ENCODE data around the gene WDFY2. TPM values are rescaled to one million over a fixed set of nuclear protein-coding genes. Genes with fewer than 3 reads are reported as not detected.
A peak's percentile ranks its signal among the peaks of the same experiment; 100 is the strongest.

WDFY2 gene
- total and polyA plus RNA-seq, 4 donors: 9.8 to 15.7 (median 14.3) TPM

GRCh38 chr13:51726446-51727193 lies 142.4 kb downstream of the WDFY2 start:
- WGBS (ENCODE audit: insufficient coverage): 83% methylated on average over 1 of the region's 3 CpGs

GRCh38 chr13:51727634-51728274 lies 143.5 kb downstream of the WDFY2 start:
- H3K4me3 ChIP-seq (ENCODE audit: low read depth, low read length): no peak overlapping the region
- H3K9me3 ChIP-seq (ENCODE audit: control insufficient read depth, insufficient read depth, low read length): no peaks in the 10 kb centered on the region
- no peak for DNase-seq (ENCODE audit: low read depth in 4 of 6, low spot score in 6 of 6)
- H3K36me3 ChIP-seq (ENCODE audit: control insufficient read depth, insufficient read depth, low read length): peaks cover 2% of the 10 kb centered on the region
- peaks cover 6% of the 10 kb centered on the region for H3K4me1 ChIP-seq (ENCODE audit: control insufficient read depth, insufficient read depth, low read length)
- H3K27ac ChIP-seq (ENCODE audit: low read depth, low read length): no peak overlapping the region
- no peaks in the 10 kb centered on the region for H3K27me3 ChIP-seq (ENCODE audit: control insufficient read depth, insufficient read depth, low read length)
- WGBS (ENCODE audit: insufficient coverage): 100% methylated on average over 2 of the region's 8 CpGs

More at GRCh38 chr13:51726446-51727193, 142.4 kb downstream of the WDFY2 start:
- no peaks in the 10 kb centered on the region for H3K9me3 ChIP-seq (ENCODE audit: control insufficient read depth, insufficient read depth, low read length)
- H3K4me1 ChIP-seq (ENCODE audit: control insufficient read depth, insufficient read depth, low read length): peaks cover 6% of the 10 kb centered on the region
- no peak overlapping the region for H3K4me3 ChIP-seq (ENCODE audit: low read depth, low read length)
- H3K27ac ChIP-seq (ENCODE audit: low read depth, low read length): no peak overlapping the region
- no peaks in the 10 kb centered on the region for H3K27me3 ChIP-seq (ENCODE audit: control insufficient read depth, insufficient read depth, low read length)
- DNase-seq (ENCODE audit: low read depth in 4 of 6, low spot score in 6 of 6): no peak
- H3K36me3 ChIP-seq (ENCODE audit: control insufficient read depth, insufficient read depth, low read length): peaks cover 2% of the 10 kb centered on the region

GRCh38 chr13:51728275-51728673 lies 144.0 kb downstream of the WDFY2 start:
- no peak for DNase-seq (ENCODE audit: low read depth in 4 of 6, low spot score in 6 of 6)
- H3K4me1 ChIP-seq (ENCODE audit: control insufficient read depth, insufficient read depth, low read length): peaks cover 10% of the 10 kb centered on the region
- H3K36me3 ChIP-seq (ENCODE audit: control insufficient read depth, insufficient read depth, low read length): peaks cover 2% of the 10 kb centered on the region
- H3K27me3 ChIP-seq (ENCODE audit: control insufficient read depth, insufficient read depth, low read length): no peaks in the 10 kb centered on the region
- H3K9me3 ChIP-seq (ENCODE audit: control insufficient read depth, insufficient read depth, low read length): no peaks in the 10 kb centered on the region
- H3K27ac ChIP-seq (ENCODE audit: low read depth, low read length): no peak overlapping the region
- WGBS (ENCODE audit: insufficient coverage): no CpG with 5 or more reads among the region's 4 CpGs
- no peak overlapping the region for H3K4me3 ChIP-seq (ENCODE audit: low read depth, low read length)

GRCh38 chr13:51728972-51729371 lies 144.7 kb downstream of the WDFY2 start:
- Histone ChIP-seq H3K27me3 (ENCODE audit: control insufficient read depth, insufficient read depth, low read length) (no peaks in the 10 kb centered on the region), H3K4me1 (ENCODE audit: control insufficient read depth, insufficient read depth, low read length) (peaks cover 10% of the 10 kb centered on the region), H3K4me3 (ENCODE audit: low read depth, low read length) (no peak overlapping the region), H3K36me3 (ENCODE audit: control insufficient read depth, insufficient read depth, low read length) (peaks cover 2% of the 10 kb centered on the region), H3K9me3 (ENCODE audit: control insufficient read depth, insufficient read depth, low read length) (no peaks in the 10 kb centered on the region), H3K27ac (ENCODE audit: low read depth, low read length) (no peak overlapping the region)
- DNase-seq (ENCODE audit: low read depth in 4 of 6, low spot score in 6 of 6): no peak
- WGBS (ENCODE audit: insufficient coverage): 94% methylated on average over 10 of the region's 10 CpGs

- peaks cover 10% of the 10 kb centered on the region for H3K4me1 ChIP-seq (ENCODE audit: control insufficient read depth, insufficient read depth, low read length)
- no peaks in the 10 kb centered on the region for H3K9me3 ChIP-seq (ENCODE audit: control insufficient read depth, insufficient read depth, low read length)
- no peaks in the 10 kb centered on the region for H3K27me3 ChIP-seq (ENCODE audit: control insufficient read depth, insufficient read depth, low read length)
- no peak overlapping the region for H3K27ac ChIP-seq (ENCODE audit: low read depth, low read length)
- no peak for DNase-seq (ENCODE audit: low read depth in 4 of 6, low spot score in 6 of 6)
- 70% methylated on average over 9 of the region's 11 CpGs for WGBS (ENCODE audit: insufficient coverage)
- peaks cover 2% of the 10 kb centered on the region for H3K36me3 ChIP-seq (ENCODE audit: control insufficient read depth, insufficient read depth, low read length)
- H3K4me3 ChIP-seq (ENCODE audit: low read depth, low read length): no peak overlapping the region
These were observed 145.7 kb downstream of the WDFY2 start for GRCh38 chr13:51729866-51730553.

- no peak for DNase-seq (ENCODE audit: low read depth in 4 of 6, low spot score in 6 of 6)
- H3K36me3 ChIP-seq (ENCODE audit: control insufficient read depth, insufficient read depth, low read length): peaks cover 2% of the 10 kb centered on the region
- peaks cover 10% of the 10 kb centered on the region for H3K4me1 ChIP-seq (ENCODE audit: control insufficient read depth, insufficient read depth, low read length)
- H3K4me3 ChIP-seq (ENCODE audit: low read depth, low read length): no peak overlapping the region
- no peaks in the 10 kb centered on the region for H3K9me3 ChIP-seq (ENCODE audit: control insufficient read depth, insufficient read depth, low read length)
- 100% methylated on average over 1 of the region's 1 CpG for WGBS (ENCODE audit: insufficient coverage)
- no peak overlapping the region for H3K27ac ChIP-seq (ENCODE audit: low read depth, low read length)
- no peaks in the 10 kb centered on the region for H3K27me3 ChIP-seq (ENCODE audit: control insufficient read depth, insufficient read depth, low read length)
These were observed 146.7 kb downstream of the WDFY2 start for GRCh38 chr13:51730927-51731326.

- Histone ChIP-seq H3K27me3 (ENCODE audit: control insufficient read depth, insufficient read depth, low read length) (no peaks in the 10 kb centered on the region), H3K27ac (ENCODE audit: low read depth, low read length) (no peak overlapping the region), H3K4me1 (ENCODE audit: control insufficient read depth, insufficient read depth, low read length) (peaks cover 10% of the 10 kb centered on the region), H3K4me3 (ENCODE audit: low read depth, low read length) (no peak overlapping the region), H3K9me3 (ENCODE audit: control insufficient read depth, insufficient read depth, low read length) (no peaks in the 10 kb centered on the region), H3K36me3 (ENCODE audit: control insufficient read depth, insufficient read depth, low read length) (peaks cover 2% of the 10 kb centered on the region)
- peak in 1 of 6 donors; percentile 55 for DNase-seq (ENCODE audit: low read depth in 4 of 6, low spot score in 6 of 6)
- 60% methylated on average over 1 of the region's 4 CpGs for WGBS (ENCODE audit: insufficient coverage)
These were observed 147.5 kb downstream of the WDFY2 start for GRCh38 chr13:51731759-51732158.

- peak in 3 of 6 donors; percentile 20 to 54 (median 50) for DNase-seq (ENCODE audit: low read depth in 4 of 6, low spot score in 6 of 6)
- WGBS (ENCODE audit: insufficient coverage): 42% methylated on average over 2 of the region's 3 CpGs
- peak overlapping the region; percentile 29 for H3K27ac ChIP-seq (ENCODE audit: low read depth, low read length)
These were observed 149.4 kb downstream of the WDFY2 start for GRCh38 chr13:51733374-51734298.

GRCh38 chr13:51734786-51735185 lies 150.5 kb downstream of the WDFY2 start:
- 86% methylated on average over 2 of the region's 2 CpGs for WGBS (ENCODE audit: insufficient coverage)

More at GRCh38 chr13:51733374-51734298, 149.4 kb downstream of the WDFY2 start:
- no peaks in the 10 kb centered on the region for H3K9me3 ChIP-seq (ENCODE audit: control insufficient read depth, insufficient read depth, low read length)
- H3K4me3 ChIP-seq (ENCODE audit: low read depth, low read length): no peak overlapping the region
- H3K4me1 ChIP-seq (ENCODE audit: control insufficient read depth, insufficient read depth, low read length): peaks cover 10% of the 10 kb centered on the region
- no peaks in the 10 kb centered on the region for H3K27me3 ChIP-seq (ENCODE audit: control insufficient read depth, insufficient read depth, low read length)
- H3K36me3 ChIP-seq (ENCODE audit: control insufficient read depth, insufficient read depth, low read length): no peaks in the 10 kb centered on the region

More at GRCh38 chr13:51734786-51735185, 150.5 kb downstream of the WDFY2 start:
- no peaks in the 10 kb centered on the region for H3K27me3 ChIP-seq (ENCODE audit: control insufficient read depth, insufficient read depth, low read length)
- no peaks in the 10 kb centered on the region for H3K9me3 ChIP-seq (ENCODE audit: control insufficient read depth, insufficient read depth, low read length)
- H3K4me1 ChIP-seq (ENCODE audit: control insufficient read depth, insufficient read depth, low read length): peaks cover 10% of the 10 kb centered on the region
- no peaks in the 10 kb centered on the region for H3K36me3 ChIP-seq (ENCODE audit: control insufficient read depth, insufficient read depth, low read length)
- DNase-seq (ENCODE audit: low read depth in 4 of 6, low spot score in 6 of 6): no peak
- no peak overlapping the region for H3K27ac ChIP-seq (ENCODE audit: low read depth, low read length)
- no peak overlapping the region for H3K4me3 ChIP-seq (ENCODE audit: low read depth, low read length)

Measured in spinal cord (tissue), 10 donors.